Stomach (tissue), 4 donors: Measurements from ENCODE around the gene TC2N.

Source experiments
- CTCF ChIP-seq, 7 experiments: fragments of 450-650 bp in 4 of 7; fragments of 200-600 bp in 3 of 7; sonication (generic) in 3 of 7; IDR thresholded peaks; one replicate each; pipeline ENCODE4 v1.5.1; 2016 to 2019; ENCODE audit warnings: antibody characterized with exemption in 7 of 7, control low read depth in 2 of 7, mild to moderate bottlenecking in 1 of 7
- POLR2A ChIP-seq, 4 donors: fragments of 450-650 bp; IDR thresholded peaks; one replicate each; pipeline ENCODE4 v1.6.1; 2016; ENCODE audit warnings: antibody characterized with exemption in 4 of 4, control low read depth in 2 of 4, mild to moderate bottlenecking in 1 of 4, moderate library complexity in 1 of 4

GRCh38 chr14:91903070-91903469 lies 35.7 kb upstream of the TC2N start:
- no peak for TF ChIP-seq CTCF (IDR thresholded peaks at IDR 0.05)
- no peak for TF ChIP-seq POLR2A (IDR thresholded peaks at IDR 0.05)
